ENCODE measurements around the gene ENPP7. TPM values are rescaled to one million over a fixed set of nuclear protein-coding genes. Genes with fewer than 3 reads are reported as not detected.

ENPP7 gene
- total RNA-seq, 1 donor from 2014 or later, result not detected

GRCh38 chr17:79704691-79705090 is 26.1 kb upstream of the ENPP7 start:
- Mint-ChIP-seq H3K4me3 (ENCODE audit: low read depth) (no peak overlapping the region), H3K4me1 (ENCODE audit: low read depth) (peaks cover 2% of the 10 kb centered on the region), H3K9me3 (ENCODE audit: low read depth) (no peaks in the 10 kb centered on the region), H3K27ac (no peak overlapping the region), H3K27me3 (no peaks in the 10 kb centered on the region), H3K36me3 (ENCODE audit: insufficient read depth) (no peaks in the 10 kb centered on the region)
- TF ChIP-seq CTCF (IDR thresholded peaks at IDR 0.05; ENCODE audit: unreplicated experiment), result no peak
- no peak for DNase-seq (ENCODE audit: low spot score, unreplicated experiment)

GRCh38 chr17:79705674-79706073 is 25.1 kb upstream of the ENPP7 start:
- H3K4me1 Mint-ChIP-seq (ENCODE audit: low read depth), result peaks cover 2% of the 10 kb centered on the region
- DNase-seq (ENCODE audit: low spot score, unreplicated experiment), result no peak

GRCh38 chr17:79706931-79707850 is 23.6 kb upstream of the ENPP7 start:
- H3K9me3 Mint-ChIP-seq (ENCODE audit: low read depth), result no peaks in the 10 kb centered on the region
- no peaks in the 10 kb centered on the region for H3K36me3 Mint-ChIP-seq (ENCODE audit: insufficient read depth)
- TF ChIP-seq CTCF (IDR thresholded peaks at IDR 0.05; ENCODE audit: unreplicated experiment), result no peak
- no peaks in the 10 kb centered on the region for H3K4me1 Mint-ChIP-seq (ENCODE audit: low read depth)
- no peak for DNase-seq (ENCODE audit: low spot score, unreplicated experiment)
- H3K4me3 Mint-ChIP-seq (ENCODE audit: low read depth), result no peak overlapping the region
- no peak overlapping the region for H3K27ac Mint-ChIP-seq
- no peaks in the 10 kb centered on the region for H3K27me3 Mint-ChIP-seq

More at GRCh38 chr17:79705674-79706073, 25.1 kb upstream of the ENPP7 start:
- Mint-ChIP-seq H3K4me3 (ENCODE audit: low read depth) (no peak overlapping the region), H3K9me3 (ENCODE audit: low read depth) (no peaks in the 10 kb centered on the region), H3K36me3 (ENCODE audit: insufficient read depth) (no peaks in the 10 kb centered on the region), H3K27me3 (no peaks in the 10 kb centered on the region), H3K27ac (no peak overlapping the region)
- TF ChIP-seq CTCF (IDR thresholded peaks at IDR 0.05; ENCODE audit: unreplicated experiment), result no peak

GRCh38 chr17:79707931-79708891 is 22.5 kb upstream of the ENPP7 start:
- H3K27me3 Mint-ChIP-seq, result no peaks in the 10 kb centered on the region
- no peak overlapping the region for H3K4me3 Mint-ChIP-seq (ENCODE audit: low read depth)
- DNase-seq (ENCODE audit: low spot score, unreplicated experiment), result peak; percentile 56
- no peaks in the 10 kb centered on the region for H3K36me3 Mint-ChIP-seq (ENCODE audit: insufficient read depth)
- no peaks in the 10 kb centered on the region for H3K4me1 Mint-ChIP-seq (ENCODE audit: low read depth)
- TF ChIP-seq CTCF (IDR thresholded peaks at IDR 0.05; ENCODE audit: unreplicated experiment), result peak; percentile 85
- no peaks in the 10 kb centered on the region for H3K9me3 Mint-ChIP-seq (ENCODE audit: low read depth)
- no peak overlapping the region for H3K27ac Mint-ChIP-seq

- no peak for DNase-seq (ENCODE audit: low spot score, unreplicated experiment)
- Mint-ChIP-seq H3K27ac (no peak overlapping the region), H3K4me3 (ENCODE audit: low read depth) (no peak overlapping the region)
These were observed 18.9 kb upstream of the ENPP7 start for GRCh38 chr17:79711715-79712305.

More at GRCh38 chr17:79711715-79712305, 18.9 kb upstream of the ENPP7 start:
- H3K4me1 Mint-ChIP-seq (ENCODE audit: low read depth), result peaks cover 10% of the 10 kb centered on the region
- no peaks in the 10 kb centered on the region for H3K36me3 Mint-ChIP-seq (ENCODE audit: insufficient read depth)
- H3K27me3 Mint-ChIP-seq, result no peaks in the 10 kb centered on the region
- TF ChIP-seq CTCF (IDR thresholded peaks at IDR 0.05; ENCODE audit: unreplicated experiment), result no peak
- H3K9me3 Mint-ChIP-seq (ENCODE audit: low read depth), result no peaks in the 10 kb centered on the region

All from progenitor cell of endocrine pancreas (in vitro differentiated cells).